Right lobe of liver (tissue), 6 donors: Measurements from ENCODE around the gene AP4S1. TPM values are rescaled to one million over a fixed set of nuclear protein-coding genes. Genes with fewer than 3 reads are reported as not detected.
"Not testable (repeated sequence)": the region's sequence is repeated elsewhere in the genome, so short reads cannot be mapped to it uniquely, and the experiment has no call there.

Source experiments
- ATAC-seq, 4 donors: fragments of 200-7000 bp; cut with Tn5 transposase; one replicate each; pipeline ENCODE4 v1.9.1; 2020; ENCODE audit warnings: mild to moderate bottlenecking in 4 of 4, moderate library complexity in 4 of 4
- DNase-seq, 3 donors: peaks; one replicate each; pipeline ENCODE4 v3.0.0-alpha.2; 2020
- H3K27ac ChIP-seq, 3 donors: fragments of 200-600 bp; one replicate each; pipeline ENCODE4 v1.8.0; 2022
- H3K27me3 ChIP-seq, 2 donors: fragments of 200-600 bp; one replicate each; pipeline ENCODE4 v1.8.0; 2022
- H3K36me3 ChIP-seq, 4 donors: fragments of 200-600 bp; sonication (generic) in 1 of 4; one replicate each; pipeline versions ENCODE4 v1.5.1 to v1.8.0; 2017 to 2022; ENCODE audit warnings: control low read depth in 1 of 4
- H3K4me1 ChIP-seq, 4 donors: fragments of 200-600 bp; sonication (generic) in 1 of 4; one replicate each; pipeline versions ENCODE4 v1.5.1 to v1.8.0; 2017 to 2022; ENCODE audit warnings: control low read depth in 1 of 4
- H3K4me3 ChIP-seq, 3 donors: fragments of 200-600 bp; one replicate each; pipeline ENCODE4 v1.8.0; 2022
- H3K9me3 ChIP-seq, 4 donors: fragments of 200-600 bp; sonication (generic) in 1 of 4; one replicate each; pipeline versions ENCODE4 v1.5.1 to v1.8.0; 2017 to 2022; ENCODE audit warnings: control low read depth in 1 of 4
- POLR2A ChIP-seq: fragments of 450-650 bp; IDR thresholded peaks from one replicate; pipeline ENCODE4 v1.6.1; 2017; ENCODE audit warnings: antibody characterized with exemption, mild to moderate bottlenecking
- WGBS: methylation state at CpG from one replicate; pipeline ENCODE4 v1.1.6; 2018; ENCODE audit warnings: low coverage, low lambda C conversion rate; ENCODE audit not compliant: insufficient coverage; ENCODE audit errors: missing lambda C conversion rate; 5-methylcytosine and 5-hydroxymethylcytosine counted together
- intact Hi-C, 2 donors: fragments of 100-400 bp; cut with DNase I; formaldehyde crosslinking; loops; one replicate each; pipeline versions ENCODE4 v1.11.2 to v1.14.1; 2022
- total RNA-seq, 6 experiments: library from RNA; depleted of rRNA in 2 of 6; stranded (reverse); fragments of >200 nt in 2 of 6; fragmentation: NEBNext Ultra II Directional in 3 of 6; extraction: Animal tissue kit (Norgen Biotek cat#: 25700) in 3 of 6; gene quantifications; one replicate each; pipeline versions ENCODE4 v1.1.0 to v1.2.4, GENCODE V29; 2016 to 2023
- TF ChIP-seq, protein P1 (sequence below), 4 donors: fragments of 200-600 bp in 3 of 4; fragments of 450-650 bp in 1 of 4; IDR thresholded peaks; one replicate each; pipeline versions ENCODE4 v1.5.1 to v1.8.0; 2016 to 2022; ENCODE audit warnings: antibody characterized with exemption in 4 of 4, mild to moderate bottlenecking in 2 of 4
- donor health status: DM: no; HTN: yes; CAD: no.
- donor health status: DM: no; HTN: no; CAD: no.
- donor health status: DM: no; HTN: no; CAD: no.
- donor health status: DM: no; HTN: yes; CAD: no.
- donor health status: DM: no; HTN: yes; CAD: no.

Gene AP4S1
- total RNA-seq, 6 experiments from 2014 or later, result 2.0 to 5.3 (median 2.5) TPM

DNA sequence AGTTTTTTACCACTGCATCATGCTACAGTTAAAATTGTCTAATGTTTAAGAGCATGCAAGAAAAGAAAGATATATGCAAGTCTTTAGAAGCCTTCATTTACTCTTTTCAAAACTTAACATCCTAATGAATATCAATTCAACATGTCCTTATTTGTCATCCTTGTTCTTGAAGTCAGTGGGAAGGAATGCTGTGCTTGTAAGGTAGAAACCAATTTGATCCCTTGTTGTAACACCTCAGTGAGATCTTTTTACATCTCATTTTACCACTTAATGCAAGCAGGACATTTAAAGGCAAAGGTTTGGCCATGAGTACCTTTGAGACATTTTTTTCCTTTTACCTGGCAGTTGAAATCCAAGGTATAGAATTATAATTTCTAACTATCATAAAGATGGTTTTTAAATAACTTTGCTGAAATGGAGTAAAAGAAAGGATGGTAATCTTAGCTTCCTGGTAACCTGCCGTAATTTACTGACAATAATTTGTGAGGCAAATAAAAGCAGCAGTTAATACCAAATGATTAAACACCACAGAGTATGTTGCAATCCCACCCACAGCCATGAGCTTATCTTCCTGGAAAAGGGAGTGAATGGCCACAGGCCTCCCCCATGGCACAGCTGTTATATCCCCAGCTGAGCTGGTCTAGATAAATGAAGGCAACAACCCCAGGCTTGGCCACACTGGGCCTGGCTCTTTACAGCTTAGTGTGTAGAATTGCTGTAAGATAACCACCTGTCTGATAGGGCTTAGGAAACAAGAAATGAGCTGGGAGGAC, 33.9 kb downstream of the AP4S1 start:
- ATAC-seq, result peak; percentile 89 to 98 (median 93)
- WGBS, result 12% methylated on average over 1 of the region's 1 CpG

DNA sequence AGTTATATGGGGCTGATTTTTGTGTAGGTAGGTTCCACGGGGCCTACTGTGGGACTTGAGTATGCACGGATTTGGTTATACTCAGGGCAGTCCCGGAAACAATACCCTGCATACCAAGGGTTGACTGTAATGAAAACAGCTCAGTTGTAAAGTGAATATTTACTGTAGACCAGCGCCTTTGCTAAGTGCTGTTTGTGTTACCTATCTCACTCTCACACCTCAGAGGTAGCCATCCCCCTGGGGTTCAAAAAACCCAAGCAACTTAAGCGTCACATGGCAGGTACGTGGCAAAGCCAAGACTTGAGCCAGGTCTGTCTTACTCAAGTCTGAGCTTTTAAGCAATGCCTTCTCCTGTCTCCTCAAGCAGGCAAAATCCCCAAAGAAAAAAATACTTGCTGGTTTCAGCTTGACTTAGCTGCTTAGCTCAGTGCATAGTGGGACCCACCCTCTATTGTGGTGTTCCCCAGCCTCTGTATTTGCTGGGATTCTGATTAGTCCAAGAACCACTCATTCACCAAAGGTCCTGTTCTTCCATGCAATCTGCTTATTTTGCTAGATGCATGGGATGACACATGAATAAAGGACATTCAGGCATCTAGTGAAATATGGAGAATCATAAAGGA, 34.9 kb downstream of the AP4S1 start:
- Histone ChIP-seq H3K4me1 (peaks cover 0 to 16% (median 6%) of the 10 kb centered on the region in 4 donors), H3K4me3 (no peak overlapping the region), H3K27ac (no peak overlapping the region), H3K27me3 (no peaks in the 10 kb centered on the region), H3K36me3 (no peaks in the 10 kb centered on the region), H3K9me3 (no peaks in the 10 kb centered on the region)
- no peak for DNase-seq
- 92% methylated on average over 6 of the region's 6 CpGs for WGBS
- intact Hi-C loops, result no loop called here
- ATAC-seq, result no peak
- no peak for TF ChIP-seq POLR2A
- TF ChIP-seq, protein P1, sequence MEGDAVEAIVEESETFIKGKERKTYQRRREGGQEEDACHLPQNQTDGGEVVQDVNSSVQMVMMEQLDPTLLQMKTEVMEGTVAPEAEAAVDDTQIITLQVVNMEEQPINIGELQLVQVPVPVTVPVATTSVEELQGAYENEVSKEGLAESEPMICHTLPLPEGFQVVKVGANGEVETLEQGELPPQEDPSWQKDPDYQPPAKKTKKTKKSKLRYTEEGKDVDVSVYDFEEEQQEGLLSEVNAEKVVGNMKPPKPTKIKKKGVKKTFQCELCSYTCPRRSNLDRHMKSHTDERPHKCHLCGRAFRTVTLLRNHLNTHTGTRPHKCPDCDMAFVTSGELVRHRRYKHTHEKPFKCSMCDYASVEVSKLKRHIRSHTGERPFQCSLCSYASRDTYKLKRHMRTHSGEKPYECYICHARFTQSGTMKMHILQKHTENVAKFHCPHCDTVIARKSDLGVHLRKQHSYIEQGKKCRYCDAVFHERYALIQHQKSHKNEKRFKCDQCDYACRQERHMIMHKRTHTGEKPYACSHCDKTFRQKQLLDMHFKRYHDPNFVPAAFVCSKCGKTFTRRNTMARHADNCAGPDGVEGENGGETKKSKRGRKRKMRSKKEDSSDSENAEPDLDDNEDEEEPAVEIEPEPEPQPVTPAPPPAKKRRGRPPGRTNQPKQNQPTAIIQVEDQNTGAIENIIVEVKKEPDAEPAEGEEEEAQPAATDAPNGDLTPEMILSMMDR (IDR thresholded peaks at IDR 0.05), result no peak

More for the DNA sequence above, 33.9 kb downstream of the AP4S1 start:
- peak overlapping the region; percentile 5 to 79 (median 29) for H3K27ac ChIP-seq
- no peaks in the 10 kb centered on the region for H3K27me3 ChIP-seq
- peak in 2 of 3 donors; percentile 59 to 66 for DNase-seq
- no peaks in the 10 kb centered on the region for H3K36me3 ChIP-seq
- peaks cover 0 to 16% (median 6%) of the 10 kb centered on the region in 4 donors for H3K4me1 ChIP-seq
- no peak overlapping the region for H3K4me3 ChIP-seq
- H3K9me3 ChIP-seq, result no peaks in the 10 kb centered on the region
- peak; percentile 46 for TF ChIP-seq POLR2A
- TF ChIP-seq, protein P1 (IDR thresholded peaks at IDR 0.05), result no peak
- intact Hi-C loops, result no loop called here

DNA sequence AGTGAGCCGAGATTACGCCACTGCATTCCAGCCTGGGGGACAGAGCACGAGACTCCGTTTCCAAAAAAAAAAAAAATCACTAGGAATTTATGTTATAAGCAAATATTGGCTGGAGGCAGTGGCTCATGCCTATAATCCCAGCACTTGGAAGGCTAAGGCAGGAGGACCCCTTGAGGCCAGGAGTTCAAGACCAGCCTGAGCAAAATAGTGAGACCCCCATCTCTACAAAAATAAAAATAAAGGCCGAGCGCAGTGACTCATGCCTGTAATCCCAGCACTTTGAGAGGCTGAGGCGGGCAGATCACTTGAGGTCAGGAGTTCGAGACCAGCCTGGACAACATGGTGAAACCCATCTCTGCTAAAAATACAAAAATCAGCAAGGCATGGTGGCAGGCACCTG, 37.5 kb downstream of the AP4S1 start:
- peaks cover 0 to 16% (median 6%) of the 10 kb centered on the region in 4 donors for H3K4me1 ChIP-seq
- 86% methylated on average over 7 of the region's 8 CpGs for WGBS
- H3K27me3 ChIP-seq, H3K27ac ChIP-seq, H3K4me3 ChIP-seq, DNase-seq, H3K9me3 ChIP-seq, intact Hi-C loops, ATAC-seq, H3K36me3 ChIP-seq: not testable (repeated sequence)

DNA sequence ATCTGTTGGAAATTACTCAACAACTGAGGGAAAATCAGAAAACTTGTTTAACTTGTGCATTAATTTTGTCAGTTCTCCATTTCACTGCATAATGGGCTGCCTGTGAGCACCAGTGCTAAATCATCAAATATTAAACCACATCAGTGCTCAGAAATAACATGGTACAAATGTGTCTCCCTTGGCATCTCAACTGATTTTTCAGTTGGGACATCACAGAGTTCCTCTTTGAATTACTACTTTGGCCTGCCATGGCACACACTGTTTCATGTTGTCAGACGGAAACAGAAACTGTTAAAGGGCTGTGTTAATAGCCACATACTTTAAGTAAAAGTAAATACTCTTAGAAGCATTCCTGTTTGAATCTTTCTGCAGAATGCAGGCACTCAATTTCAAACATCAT, 42.8 kb downstream of the AP4S1 start:
- Histone ChIP-seq H3K36me3 (no peaks in the 10 kb centered on the region), H3K27me3 (no peaks in the 10 kb centered on the region), H3K4me3 (no peak overlapping the region), H3K27ac (no peak overlapping the region), H3K4me1 (no peaks in the 10 kb centered on the region), H3K9me3 (no peaks in the 10 kb centered on the region)
- intact Hi-C loops, result no loop called here
- DNase-seq (no peak), ATAC-seq (peak in 3 of 4 donors; percentile 45 to 64 (median 46))
- 42% methylated on average over 1 of the region's 1 CpG for WGBS
- TF ChIP-seq, protein P1 (IDR thresholded peaks at IDR 0.05), result no peak
- no peak for TF ChIP-seq POLR2A

DNA sequence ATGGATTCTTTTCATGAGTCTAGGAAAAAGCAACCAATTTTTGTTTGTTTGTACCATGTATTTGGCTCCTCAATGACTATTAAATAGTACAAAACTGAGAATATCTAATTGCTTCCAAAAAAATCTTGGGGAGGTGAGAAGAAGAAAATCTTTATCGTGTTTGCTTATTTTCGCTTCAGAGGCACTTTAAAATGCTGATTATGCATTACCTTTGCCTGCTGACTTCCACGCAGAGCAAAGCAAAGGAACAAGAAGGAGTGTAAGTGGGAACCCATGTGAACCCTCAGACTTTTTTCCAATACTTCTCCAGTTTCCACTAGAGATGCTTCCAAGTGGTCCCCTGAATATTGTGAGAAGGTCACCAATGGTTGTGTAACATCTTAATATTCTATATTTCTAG, 43.9 kb downstream of the AP4S1 start:
- TF ChIP-seq, protein P1 (IDR thresholded peaks at IDR 0.05), result no peak
- no peak for TF ChIP-seq POLR2A
- Histone ChIP-seq H3K9me3 (no peaks in the 10 kb centered on the region), H3K36me3 (no peaks in the 10 kb centered on the region), H3K4me3 (no peak overlapping the region), H3K27ac (no peak overlapping the region), H3K4me1 (no peaks in the 10 kb centered on the region), H3K27me3 (no peaks in the 10 kb centered on the region)
- intact Hi-C loops, result no loop called here
- DNase-seq, result no peak
- WGBS, result 84% methylated on average over 3 of the region's 3 CpGs
- no peak for ATAC-seq
